Common myeloid progenitor, CD34-positive (primary cell): ENCODE data around the gene MICALL1.
"Not testable (repeated sequence)": the region's sequence is repeated elsewhere in the genome, so short reads cannot be mapped to it uniquely, and the experiment has no call there.

ENCODE experiments used
- CTCF ChIA-PET: fragments of 350-600 bp; sonication (Branson Sonifier 250); formaldehyde crosslinking; loops from one replicate; lab custom pipeline; 2021; ENCODE audit warnings: antibody characterized with exemption; lab: Charles Lee
- POLR2A ChIA-PET: fragments of 350-600 bp; sonication (Branson Sonifier 250); formaldehyde crosslinking; loops from one replicate; lab custom pipeline; 2021; ENCODE audit warnings: antibody characterized with exemption; lab: Charles Lee
- DNase-seq, 3 donors: peaks; one replicate each; pipeline versions ENCODE4 v3.0.0 to v3.0.0-alpha.2; 2013
- H3K27ac ChIP-seq, 2 experiments: 1 replicate in 1 of 2; 2 replicates in 1 of 2; pipeline ENCODE4 v1.7.0; 2013; ENCODE audit warnings: inconsistent platforms in 2 of 2, low read length in 2 of 2, mild to moderate bottlenecking in 2 of 2, low read depth in 1 of 2, moderate library complexity in 1 of 2; ENCODE audit not compliant: severe bottlenecking in 2 of 2, insufficient read depth in 1 of 2, poor library complexity in 1 of 2
- H3K27me3 ChIP-seq, 5 experiments: replicated peaks in 2 of 5; 1 replicate in 3 of 5; 2 replicates in 2 of 5; pipeline versions ENCODE4 v1.6.1 to v1.7.0; 2013; ENCODE audit warnings: low read length in 4 of 5, mild to moderate bottlenecking in 2 of 5, moderate library complexity in 2 of 5, inconsistent platforms in 1 of 5; ENCODE audit not compliant: insufficient read depth in 5 of 5, control insufficient read depth in 4 of 5
- H3K36me3 ChIP-seq, 4 experiments: 1 replicate in 2 of 4; 2 replicates in 2 of 4; pipeline versions ENCODE4 v1.6.1 to v1.7.0; 2013; ENCODE audit warnings: low read length in 3 of 4, control low read depth in 1 of 4, mild to moderate bottlenecking in 1 of 4; ENCODE audit not compliant: control insufficient read depth in 4 of 4, insufficient read depth in 4 of 4
- H3K4me1 ChIP-seq, 4 experiments: 1 replicate in 3 of 4; 2 replicates in 1 of 4; pipeline versions ENCODE4 v1.6.1 to v1.7.1; 2013; ENCODE audit warnings: low read length in 3 of 4, mild to moderate bottlenecking in 3 of 4, control low read depth in 1 of 4, inconsistent platforms in 1 of 4, moderate library complexity in 1 of 4; ENCODE audit not compliant: control insufficient read depth in 4 of 4, insufficient read depth in 4 of 4; ENCODE audit errors: control extremely low read depth in 1 of 4
- H3K4me3 ChIP-seq, 7 experiments: 1 replicate in 4 of 7; 2 replicates in 3 of 7; pipeline versions ENCODE4 v1.5.1 to v1.7.0; 2013; ENCODE audit warnings: mild to moderate bottlenecking in 7 of 7, low read length in 6 of 7, moderate library complexity in 6 of 7, inconsistent platforms in 2 of 7, low read depth in 2 of 7, control low read depth in 1 of 7; ENCODE audit not compliant: insufficient read depth in 4 of 7, control insufficient read depth in 1 of 7; ENCODE audit errors: extremely low read depth in 1 of 7
- H3K9me3 ChIP-seq, 5 experiments: 1 replicate in 4 of 5; 2 replicates in 1 of 5; pipeline versions ENCODE4 v1.6.1 to v1.7.1; 2013; ENCODE audit warnings: low read length in 4 of 5, mild to moderate bottlenecking in 2 of 5, inconsistent platforms in 1 of 5, low read depth in 1 of 5, moderate library complexity in 1 of 5; ENCODE audit not compliant: control insufficient read depth in 4 of 5, insufficient read depth in 2 of 5; ENCODE audit errors: control extremely low read depth in 1 of 5
- WGBS: methylation state at CpG from one replicate; pipeline ENCODE4 v1.1.5; 2013; ENCODE audit not compliant: insufficient coverage; 5-methylcytosine and 5-hydroxymethylcytosine counted together

The MICALL1 gene

GRCh38 chr22:37955825-37956397 is 49.8 kb downstream of the MICALL1 start:
- H3K27me3 ChIP-seq: peaks cover 0 to 19% (median 3%) of the 10 kb centered on the region in 5 experiments
- H3K4me1 ChIP-seq: peaks cover 0 to 23% (median 20%) of the 10 kb centered on the region in 4 experiments
- DNase-seq, H3K4me3 ChIP-seq, POLR2A ChIA-PET, H3K27ac ChIP-seq, H3K9me3 ChIP-seq: not testable (repeated sequence)
- CTCF ChIA-PET: interaction anchor here (3.3 kb wide), 1 partner anchor 9 kb away, joined by 20 read pairs; no protein-coding TSS in a partner anchor
- peaks cover 10 to 39% (median 30%) of the 10 kb centered on the region in 4 experiments for H3K36me3 ChIP-seq
- WGBS: 96% methylated on average over 10 of the region's 15 CpGs

DNA sequence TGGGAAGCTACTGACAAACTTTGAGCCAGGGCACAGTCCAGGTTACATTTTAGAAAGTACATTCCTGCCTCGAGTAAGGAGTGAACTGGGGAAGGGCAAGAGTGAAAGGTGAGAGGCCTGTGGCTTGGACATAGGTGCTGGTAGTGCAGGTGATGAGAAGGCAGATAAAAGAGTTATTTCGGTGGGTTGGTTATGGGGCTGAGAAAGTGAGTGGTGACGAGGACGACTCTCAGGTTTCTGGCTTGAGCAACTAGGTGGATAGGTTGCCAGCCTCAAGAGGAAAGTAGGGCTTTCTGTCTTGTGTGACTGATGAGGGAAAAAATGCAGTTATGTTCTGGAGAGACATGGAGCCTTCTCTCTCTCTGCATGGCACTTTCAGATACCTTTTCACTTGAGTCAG is 51.1 kb downstream of the MICALL1 start:
- 98% methylated on average over 4 of the region's 4 CpGs for WGBS
- H3K9me3 ChIP-seq: no peaks in the 10 kb centered on the region
- ChIA-PET POLR2A (no interaction called here), CTCF (interaction anchor here (1.1 kb wide), 1 partner anchor 11 kb away, joined by 3 read pairs; no protein-coding TSS in a partner anchor)
- H3K27ac ChIP-seq: no peak overlapping the region
- H3K4me1 ChIP-seq: peaks cover 0 to 23% (median 20%) of the 10 kb centered on the region in 4 experiments
- H3K36me3 ChIP-seq: peaks cover 10 to 52% (median 38%) of the 10 kb centered on the region in 4 experiments
- peaks cover 0 to 10% (median 0%) of the 10 kb centered on the region in 5 experiments for H3K27me3 ChIP-seq
- no peak overlapping the region for H3K4me3 ChIP-seq
- no peak for DNase-seq

- 95% methylated on average over 13 of the region's 18 CpGs for WGBS
- ChIA-PET CTCF (no interaction called here), POLR2A (no interaction called here)
- peaks cover 10 to 63% (median 43%) of the 10 kb centered on the region in 4 experiments for H3K36me3 ChIP-seq
- no peaks in the 10 kb centered on the region for H3K27me3 ChIP-seq
- no peak overlapping the region for H3K27ac ChIP-seq
- H3K9me3 ChIP-seq: no peaks in the 10 kb centered on the region
- no peak overlapping the region for H3K4me3 ChIP-seq
- no peak for DNase-seq
- peaks cover 0 to 8% (median 7%) of the 10 kb centered on the region in 4 experiments for H3K4me1 ChIP-seq
Measured at GRCh38 chr22:37959231-37959825, 53.2 kb downstream of the MICALL1 start.

- Histone ChIP-seq H3K4me1 (no peaks in the 10 kb centered on the region), H3K9me3 (no peaks in the 10 kb centered on the region), H3K4me3 (no peak overlapping the region), H3K36me3 (peaks cover 10 to 68% (median 47%) of the 10 kb centered on the region in 4 experiments), H3K27me3 (no peaks in the 10 kb centered on the region), H3K27ac (no peak overlapping the region)
- 93% methylated on average over 3 of the region's 4 CpGs for WGBS
- ChIA-PET POLR2A (no interaction called here), CTCF (no interaction called here)
- no peak for DNase-seq
Measured at GRCh38 chr22:37961062-37961461, 55.0 kb downstream of the MICALL1 start.

GRCh38 chr22:37965940-37966664 is 60.0 kb downstream of the MICALL1 start:
- Histone ChIP-seq H3K4me3 (no peak overlapping the region), H3K36me3 (peaks cover 10 to 61% (median 39%) of the 10 kb centered on the region in 4 experiments), H3K4me1 (no peaks in the 10 kb centered on the region), H3K9me3 (no peaks in the 10 kb centered on the region), H3K27ac (no peak overlapping the region), H3K27me3 (no peaks in the 10 kb centered on the region)
- POLR2A ChIA-PET: interaction anchor here (0.5 kb wide), 1 partner anchor 101 kb away, joined by 5 read pairs; no protein-coding TSS in a partner anchor
- 91% methylated on average over 6 of the region's 9 CpGs for WGBS
- CTCF ChIA-PET: interaction anchor here (0.7 to 3.2 kb wide), 21 partner anchors 10 to 148 kb away, joined by 3 to 20 read pairs (median 4); partner anchors contain the start of genes C22orf23, MICALL1 and POLR2F
- no peak for DNase-seq

DNA sequence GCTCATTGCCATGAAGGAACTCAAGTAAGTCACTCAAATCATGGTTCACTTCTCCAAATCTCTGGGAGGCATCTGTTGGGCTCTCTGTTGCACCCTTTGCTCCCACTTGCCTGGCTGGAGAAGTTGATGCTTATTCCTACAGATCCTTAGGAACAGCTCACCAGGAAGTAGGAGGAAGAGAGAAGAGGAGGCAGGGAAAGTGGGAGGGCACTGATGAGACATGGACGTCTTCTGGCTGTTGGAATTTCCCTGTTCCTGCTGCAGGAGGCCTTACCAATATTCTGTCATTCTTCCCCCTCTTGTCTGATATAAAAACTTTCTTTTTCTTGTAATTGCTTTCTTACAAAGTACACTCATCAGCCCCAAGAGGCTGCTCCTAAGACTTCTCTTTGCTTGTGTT is 61.0 kb downstream of the MICALL1 start:
- POLR2A ChIA-PET: no interaction called here
- DNase-seq: no peak
- Histone ChIP-seq H3K27me3 (no peaks in the 10 kb centered on the region), H3K27ac (no peak overlapping the region), H3K4me3 (no peak overlapping the region), H3K36me3 (peaks cover 10 to 53% (median 34%) of the 10 kb centered on the region in 4 experiments), H3K4me1 (no peaks in the 10 kb centered on the region), H3K9me3 (no peaks in the 10 kb centered on the region)
- no CpG with 5 or more reads among the region's 1 CpG for WGBS
- CTCF ChIA-PET: interaction anchor here (0.8 to 1.4 kb wide), 3 partner anchors 9 to 27 kb away, joined by 4 to 7 read pairs (median 5); no protein-coding TSS in a partner anchor
